ACC112 (cell line): ENCODE data around the gene RTTN.

Experiments
- H2AFZ ChIP-seq: fragments of 200-600 bp; sonication (generic); one replicate; pipeline ENCODE4 v1.6.0; 2017; ENCODE audit warnings: antibody characterized with exemption, low read length; ENCODE audit not compliant: unreplicated experiment
- H3K27ac ChIP-seq: fragments of 200-600 bp; sonication (generic); 2 replicates; pipeline ENCODE4 v1.5.1; 2014; ENCODE audit warnings: low read depth, mild to moderate bottlenecking, antibody characterized with exemption, low read length, moderate library complexity
- H3K27me3 ChIP-seq: fragments of 200-600 bp; sonication (generic); 2 replicates; pipeline ENCODE4 v1.6.1; 2014; ENCODE audit warnings: mild to moderate bottlenecking, antibody characterized with exemption, low read length, moderate library complexity, mixed read lengths; ENCODE audit not compliant: insufficient read depth
- H3K36me3 ChIP-seq: fragments of 200-600 bp; sonication (generic); 2 replicates; pipeline ENCODE4 v1.6.1; 2016; ENCODE audit warnings: mild to moderate bottlenecking, antibody characterized with exemption, low read length, moderate library complexity, mixed read lengths; ENCODE audit not compliant: insufficient read depth
- H3K4me1 ChIP-seq: fragments of 200-600 bp; sonication (generic); one replicate; pipeline ENCODE4 v1.6.1; 2016; ENCODE audit warnings: low read length, mixed read lengths; ENCODE audit not compliant: insufficient read depth, unreplicated experiment, control insufficient read depth
- H3K4me3 ChIP-seq: fragments of 200-600 bp; sonication (generic); 2 replicates; pipeline ENCODE4 v1.5.1; 2014; ENCODE audit warnings: mild to moderate bottlenecking, low read depth, low read length
- H3K79me2 ChIP-seq: fragments of 200-600 bp; sonication (generic); one replicate; pipeline ENCODE4 v1.6.0; 2016; ENCODE audit warnings: low read length; ENCODE audit not compliant: control insufficient read depth, unreplicated experiment, insufficient read depth

The RTTN gene

GRCh38 chr18:70197844-70198243 lies 7.6 kb downstream of the RTTN start:
- Histone ChIP-seq H3K27ac (no peak overlapping the region), H3K4me1 (no peaks in the 10 kb centered on the region), H2AFZ (no peak overlapping the region), H3K79me2 (no peaks in the 10 kb centered on the region), H3K36me3 (peaks cover 18% of the 10 kb centered on the region), H3K4me3 (no peak overlapping the region), H3K27me3 (no peaks in the 10 kb centered on the region)

DNA sequence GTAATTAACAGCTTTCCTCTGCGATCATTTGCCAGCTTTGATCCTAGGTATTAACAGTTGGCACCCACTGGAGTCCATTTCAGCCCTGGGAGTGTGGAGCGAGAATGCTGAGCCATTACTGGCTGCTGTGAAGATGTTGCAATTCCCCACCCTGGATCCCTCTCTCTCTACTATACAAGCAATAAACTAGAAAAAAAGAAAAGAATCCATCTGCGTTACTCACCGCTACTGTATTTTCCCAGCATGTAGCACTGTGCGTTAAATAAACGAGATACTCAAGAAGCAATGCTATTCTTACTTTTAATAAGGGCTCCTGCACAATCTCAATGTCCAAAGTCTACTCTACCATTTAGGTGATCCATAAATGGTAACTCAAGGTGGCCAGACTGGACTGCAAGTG lies 8.5 kb downstream of the RTTN start:
- Histone ChIP-seq H3K27me3 (no peaks in the 10 kb centered on the region), H2AFZ (no peak overlapping the region), H3K4me1 (no peaks in the 10 kb centered on the region), H3K27ac (no peak overlapping the region), H3K36me3 (peaks cover 19% of the 10 kb centered on the region), H3K4me3 (no peak overlapping the region), H3K79me2 (no peaks in the 10 kb centered on the region)

DNA sequence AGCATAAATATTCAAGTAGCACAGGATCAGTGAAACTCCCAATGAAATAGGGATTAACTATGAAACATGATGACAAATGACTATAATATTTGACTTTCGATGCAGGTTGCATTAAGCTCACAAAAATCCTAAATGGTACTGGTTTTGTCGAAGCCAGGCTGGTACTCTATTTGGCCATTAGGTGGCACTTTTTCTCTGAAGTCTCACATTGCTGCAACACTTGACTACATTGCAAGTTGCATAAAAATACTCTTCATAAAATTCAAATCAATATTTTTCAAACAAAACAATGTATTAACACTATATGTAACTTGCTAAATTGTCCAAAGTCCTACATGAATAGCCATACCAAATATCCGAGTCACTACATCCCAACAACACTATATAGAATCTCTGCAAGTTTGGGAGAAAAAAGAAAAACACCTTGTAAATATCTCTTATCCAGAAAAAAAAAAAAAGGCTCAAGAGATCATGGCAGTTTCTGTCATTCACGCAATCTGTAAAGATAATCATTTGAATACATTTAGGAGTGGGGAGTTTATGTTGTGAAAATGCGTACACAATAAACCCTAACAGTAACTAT lies 9.5 kb downstream of the RTTN start:
- Histone ChIP-seq H3K36me3 (peaks cover 18% of the 10 kb centered on the region), H3K4me3 (no peak overlapping the region), H2AFZ (no peak overlapping the region), H3K4me1 (no peaks in the 10 kb centered on the region), H3K27me3 (no peaks in the 10 kb centered on the region), H3K79me2 (no peaks in the 10 kb centered on the region), H3K27ac (no peak overlapping the region)

- Histone ChIP-seq H3K4me3 (no peak overlapping the region), H3K4me1 (peaks cover 5% of the 10 kb centered on the region), H2AFZ (no peak overlapping the region), H3K27ac (no peak overlapping the region), H3K79me2 (no peaks in the 10 kb centered on the region), H3K27me3 (no peaks in the 10 kb centered on the region), H3K36me3 (peaks cover 14% of the 10 kb centered on the region)
Measured at GRCh38 chr18:70195014-70195614, 10.4 kb downstream of the RTTN start.

GRCh38 chr18:70194227-70194890 lies 11.1 kb downstream of the RTTN start:
- no peaks in the 10 kb centered on the region for H3K79me2 ChIP-seq
- no peak overlapping the region for H3K4me3 ChIP-seq
- H2AFZ ChIP-seq, result no peak overlapping the region
- peaks cover 5% of the 10 kb centered on the region for H3K4me1 ChIP-seq
- H3K27me3 ChIP-seq, result no peaks in the 10 kb centered on the region
- peaks cover 11% of the 10 kb centered on the region for H3K36me3 ChIP-seq
- no peak overlapping the region for H3K27ac ChIP-seq

GRCh38 chr18:70190529-70190928 lies 15.0 kb downstream of the RTTN start:
- Histone ChIP-seq H3K27me3 (no peaks in the 10 kb centered on the region), H3K36me3 (peaks cover 28% of the 10 kb centered on the region), H3K4me1 (peaks cover 17% of the 10 kb centered on the region), H2AFZ (no peak overlapping the region), H3K27ac (no peak overlapping the region), H3K4me3 (no peak overlapping the region), H3K79me2 (no peaks in the 10 kb centered on the region)

DNA sequence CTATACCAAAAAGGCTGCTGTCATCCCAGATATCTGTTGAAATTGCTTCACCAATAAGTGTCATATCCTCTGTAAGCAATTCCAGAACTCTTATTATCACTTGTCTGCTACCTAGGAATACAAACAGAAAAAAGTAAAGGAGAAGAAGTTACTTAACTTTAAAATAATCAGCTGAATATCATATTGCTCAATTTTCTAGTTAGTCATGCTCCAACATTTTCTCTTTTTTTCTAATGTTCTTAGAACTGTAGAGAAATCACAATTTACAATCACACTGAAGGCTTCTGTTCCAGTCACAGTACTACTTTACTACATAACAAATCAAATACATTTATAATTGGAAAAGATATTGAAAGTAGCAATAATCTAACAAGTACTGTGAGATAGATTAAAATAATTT lies 17.4 kb downstream of the RTTN start:
- Histone ChIP-seq H3K27me3 (no peaks in the 10 kb centered on the region), H2AFZ (no peak overlapping the region), H3K79me2 (no peaks in the 10 kb centered on the region), H3K36me3 (peaks cover 36% of the 10 kb centered on the region), H3K27ac (peak overlapping the region; percentile 63), H3K4me1 (peaks cover 24% of the 10 kb centered on the region), H3K4me3 (no peak overlapping the region)

GRCh38 chr18:70183441-70183840 lies 22.0 kb downstream of the RTTN start:
- peaks cover 8% of the 10 kb centered on the region for H3K79me2 ChIP-seq
- no peak overlapping the region for H2AFZ ChIP-seq
- H3K27me3 ChIP-seq, result no peaks in the 10 kb centered on the region
- H3K4me1 ChIP-seq, result peaks cover 56% of the 10 kb centered on the region
- H3K27ac ChIP-seq, result peak overlapping the region; percentile 86
- no peak overlapping the region for H3K4me3 ChIP-seq
- H3K36me3 ChIP-seq, result peaks cover 27% of the 10 kb centered on the region

DNA sequence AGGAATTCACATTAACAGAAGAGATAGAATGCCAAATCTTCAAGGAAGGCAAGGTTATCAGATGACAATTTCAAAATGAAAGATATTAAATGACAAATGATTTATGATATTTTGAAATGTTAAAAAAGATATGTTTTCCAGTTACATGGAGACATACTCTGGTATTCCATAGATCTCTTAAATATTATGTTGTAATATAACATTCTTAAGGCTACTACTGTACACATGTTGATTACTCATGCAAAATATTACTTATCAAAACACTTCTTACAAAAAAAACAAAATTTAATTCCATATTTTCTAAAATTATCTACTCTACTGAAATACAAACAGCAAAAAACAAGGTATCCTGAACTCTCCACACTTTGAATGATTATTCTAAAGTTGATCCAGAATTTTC lies 22.9 kb downstream of the RTTN start:
- Histone ChIP-seq H2AFZ (no peak overlapping the region), H3K4me1 (peaks cover 48% of the 10 kb centered on the region), H3K36me3 (peaks cover 23% of the 10 kb centered on the region), H3K27me3 (no peaks in the 10 kb centered on the region), H3K79me2 (peaks cover 8% of the 10 kb centered on the region), H3K4me3 (no peak overlapping the region), H3K27ac (peak overlapping the region; percentile 86)

GRCh38 chr18:70181725-70182124 lies 23.8 kb downstream of the RTTN start:
- Histone ChIP-seq H3K27ac (peak overlapping the region; percentile 86), H3K36me3 (peaks cover 16% of the 10 kb centered on the region), H3K79me2 (peaks cover 8% of the 10 kb centered on the region), H3K4me1 (peaks cover 48% of the 10 kb centered on the region), H2AFZ (no peak overlapping the region), H3K4me3 (peak overlapping the region; percentile 37; the same call in 1 of the 2 replicates), H3K27me3 (no peaks in the 10 kb centered on the region)

DNA sequence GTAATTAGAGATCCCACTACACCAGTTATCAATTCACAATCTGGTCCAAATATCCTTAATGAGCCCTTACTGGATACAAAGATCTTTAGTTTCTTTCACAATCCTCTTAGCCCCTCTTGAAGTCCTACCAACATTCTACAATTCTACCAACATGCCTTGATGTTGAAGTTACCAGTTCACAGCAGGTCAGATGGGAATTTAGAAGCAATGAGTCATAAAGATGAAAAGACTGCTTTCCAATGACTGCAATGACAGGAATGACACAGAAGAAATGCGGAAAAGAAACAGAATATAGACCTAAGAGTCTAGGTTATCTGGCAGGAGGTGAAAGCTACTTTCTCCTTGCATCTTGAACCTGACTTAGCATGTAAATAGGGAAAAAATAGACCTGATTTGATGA lies 24.5 kb downstream of the RTTN start:
- H3K4me1 ChIP-seq, result peaks cover 48% of the 10 kb centered on the region
- peaks cover 9% of the 10 kb centered on the region for H3K36me3 ChIP-seq
- no peak overlapping the region for H2AFZ ChIP-seq
- H3K27ac ChIP-seq, result peak overlapping the region; percentile 86
- H3K79me2 ChIP-seq, result peaks cover 8% of the 10 kb centered on the region
- peak overlapping the region; percentile 37 for H3K4me3 ChIP-seq
- no peaks in the 10 kb centered on the region for H3K27me3 ChIP-seq
